NCI-H226 (cell line): ENCODE results near the gene CCDC167.
A peak's percentile ranks its signal among the peaks of the same experiment; 100 is the strongest.

Experiments
- DNase-seq: peaks from one replicate; pipeline ENCODE4 v3.0.0-alpha.2; 2015

Gene CCDC167

DNA sequence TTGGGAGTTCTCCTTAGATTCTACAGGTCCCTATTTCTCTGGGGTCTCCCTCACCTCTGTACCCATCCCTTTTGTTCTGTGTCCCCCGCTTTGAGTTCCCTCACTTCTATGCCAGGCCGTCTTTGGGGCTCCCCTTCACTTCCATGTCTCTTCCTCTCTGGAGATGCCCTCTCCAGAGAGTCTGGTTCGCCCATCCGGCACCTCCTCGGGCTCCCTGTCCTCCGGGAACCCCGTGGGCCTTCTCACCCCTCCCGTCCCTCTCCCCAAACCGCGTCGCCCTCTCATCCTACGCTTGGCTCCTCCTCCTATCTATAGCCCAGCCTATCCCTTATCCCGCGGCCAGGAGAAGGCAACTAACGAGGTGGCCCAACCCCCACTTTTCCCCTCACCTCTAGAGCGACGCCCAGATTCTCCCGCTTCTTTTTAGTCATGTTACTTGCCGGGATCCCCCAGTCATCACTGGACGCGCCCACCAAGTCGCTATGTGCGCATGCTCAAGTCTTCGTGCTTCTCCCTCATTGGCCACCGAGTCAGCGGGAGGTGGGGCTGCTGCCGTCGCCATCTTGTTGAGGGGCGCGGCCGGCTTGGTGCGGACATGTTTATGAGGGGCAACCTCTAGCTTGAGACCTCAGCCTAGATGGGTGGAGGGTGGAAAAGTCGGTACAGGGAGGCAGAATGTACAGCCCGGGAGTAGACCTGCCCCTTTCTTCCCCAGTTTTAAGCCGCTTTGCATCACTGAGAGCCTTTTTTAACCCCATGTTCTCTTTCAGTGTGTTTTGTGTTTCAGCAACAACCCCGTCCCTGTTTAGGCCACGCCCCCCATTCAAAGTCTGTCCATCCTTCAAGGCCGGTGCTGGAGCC lies at the start of gene CCDC167:
Gene CCDC167, minus strand, starts transcription at position 461 of the 861 bp plus-strand sequence. Its CDS starts 30 bp downstream, at position 431.
- peak; percentile 93 for DNase-seq

DNA sequence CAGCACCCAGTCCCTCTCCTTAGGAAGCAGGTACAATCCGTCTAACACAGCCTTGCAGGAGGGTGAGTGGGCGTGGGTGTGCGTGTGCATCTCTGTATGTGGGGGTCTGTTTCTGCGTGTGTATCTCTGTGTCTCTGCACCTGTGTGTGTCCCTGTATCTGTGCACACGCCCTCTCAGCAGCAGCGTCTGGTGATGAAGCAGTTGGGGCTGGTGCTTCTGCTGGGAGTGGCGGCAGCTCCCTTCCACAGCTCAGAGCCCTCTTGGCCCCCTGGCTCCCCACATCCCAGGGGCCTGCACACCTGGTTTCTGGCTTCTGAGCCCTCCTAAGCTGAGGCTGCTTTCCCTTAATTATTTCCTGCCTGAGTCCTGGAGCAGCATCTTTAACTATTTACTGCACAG lies 49.5 kb upstream of the CCDC167 start:
- DNase-seq: no peak

DNA sequence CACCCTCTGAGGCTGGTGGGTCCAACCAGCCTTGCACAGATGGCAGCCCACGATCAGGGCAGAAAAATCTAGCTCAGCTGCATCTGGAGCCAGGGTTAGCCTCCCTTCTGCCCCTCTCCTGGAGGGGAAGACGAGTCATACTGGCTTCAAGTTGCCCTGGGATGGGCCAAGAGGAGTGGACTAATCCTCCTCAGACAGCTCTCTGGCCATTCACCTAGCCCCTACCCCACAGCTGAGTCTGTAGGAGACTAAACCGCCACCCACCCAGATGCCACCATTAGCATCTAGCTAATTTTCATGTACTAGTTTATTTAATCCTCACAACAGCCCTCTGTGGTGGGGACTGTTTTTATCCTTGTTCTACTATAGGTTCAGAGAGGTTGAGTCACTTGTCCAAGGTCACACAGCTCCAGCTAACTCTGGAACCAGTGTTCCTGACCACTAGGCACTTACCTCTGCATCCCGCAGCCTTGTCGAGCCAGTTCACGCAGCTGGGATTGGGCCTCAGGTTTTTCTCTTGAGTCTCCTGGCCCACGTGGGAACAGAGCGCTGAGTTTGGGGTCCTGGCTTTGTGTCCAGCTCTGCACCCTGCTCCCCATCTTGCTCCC lies 48.5 kb upstream of the CCDC167 start:
- peak; percentile 55 for DNase-seq

DNA sequence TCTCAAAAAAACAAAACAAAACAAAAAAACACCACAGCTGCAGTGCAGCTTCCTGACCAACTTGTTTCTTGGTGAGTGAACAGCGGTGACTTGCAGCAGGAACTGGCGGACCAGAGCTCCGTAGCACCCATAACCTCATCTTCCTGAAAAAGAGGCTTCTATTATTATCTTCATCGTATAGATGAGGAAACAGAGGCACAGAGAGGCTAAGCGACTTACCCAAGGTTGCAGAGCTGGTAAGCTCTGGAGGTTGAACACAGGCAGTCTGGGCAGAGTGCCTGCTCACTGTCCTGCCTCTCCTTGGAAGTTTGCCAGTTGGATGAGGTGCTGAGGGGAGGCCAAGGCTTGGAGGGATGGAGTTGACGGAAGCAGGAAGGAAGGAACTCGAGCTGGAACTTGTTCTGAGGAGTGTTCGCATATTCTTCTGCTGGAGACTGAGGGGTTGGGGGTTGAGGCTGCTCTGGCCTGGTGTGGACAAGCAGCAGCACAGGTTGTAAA lies 47.9 kb upstream of the CCDC167 start:
- peak; percentile 81 for DNase-seq

DNA sequence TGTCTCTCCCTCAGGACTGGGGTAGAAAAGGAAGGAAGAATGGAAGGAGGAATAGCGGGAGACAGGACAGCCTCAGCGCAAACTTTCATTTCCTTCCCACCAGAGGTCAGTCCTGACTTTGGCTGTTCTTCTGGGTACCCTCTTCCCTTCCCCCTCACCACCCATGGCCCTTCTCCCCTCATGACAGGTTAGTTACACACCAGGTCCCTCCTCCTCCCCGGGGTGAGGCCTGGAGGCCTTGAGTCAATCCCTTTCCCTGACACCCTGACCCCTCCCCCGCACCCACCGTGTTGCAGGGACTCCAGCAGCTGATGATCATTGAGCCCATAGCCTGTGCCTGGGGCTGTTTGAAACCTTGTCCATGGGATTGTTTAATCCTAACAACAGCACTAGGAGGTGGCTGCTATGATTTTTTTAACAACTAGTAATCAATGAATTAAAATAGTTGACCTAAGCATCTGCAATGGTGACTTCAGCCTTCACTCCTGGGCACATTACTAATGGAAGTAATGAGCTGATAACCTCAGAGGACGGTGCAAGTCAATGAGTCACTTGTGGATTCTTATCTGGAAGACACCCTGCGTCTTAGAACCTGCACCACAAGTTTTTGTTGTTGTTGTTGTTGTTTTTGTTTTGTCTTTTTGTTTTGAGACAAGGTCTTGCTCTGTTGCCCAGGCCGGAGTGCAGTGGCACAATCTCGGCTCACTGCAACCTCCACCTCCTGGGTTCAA lies 46.6 kb upstream of the CCDC167 start:
- DNase-seq: no peak

DNA sequence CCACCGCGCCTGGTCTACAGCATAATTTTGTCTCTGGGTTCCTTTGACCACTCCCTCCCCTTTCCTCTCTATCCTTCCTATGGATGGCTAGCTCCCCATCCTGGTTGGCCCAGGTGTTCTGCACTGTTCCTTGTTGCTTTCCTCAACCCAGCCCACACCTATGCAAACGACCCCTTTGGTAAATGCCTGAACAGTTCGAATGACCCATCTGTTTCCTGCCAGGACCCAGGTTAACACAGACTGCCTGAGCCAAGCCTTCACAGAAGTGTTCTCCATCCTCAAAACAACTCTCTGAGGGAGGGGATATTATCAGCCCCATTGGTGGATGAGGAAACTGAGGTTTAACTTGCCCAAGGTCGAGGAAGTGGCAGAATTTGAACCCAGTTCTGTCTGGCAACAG lies 44.8 kb upstream of the CCDC167 start:
- DNase-seq: no peak

DNA sequence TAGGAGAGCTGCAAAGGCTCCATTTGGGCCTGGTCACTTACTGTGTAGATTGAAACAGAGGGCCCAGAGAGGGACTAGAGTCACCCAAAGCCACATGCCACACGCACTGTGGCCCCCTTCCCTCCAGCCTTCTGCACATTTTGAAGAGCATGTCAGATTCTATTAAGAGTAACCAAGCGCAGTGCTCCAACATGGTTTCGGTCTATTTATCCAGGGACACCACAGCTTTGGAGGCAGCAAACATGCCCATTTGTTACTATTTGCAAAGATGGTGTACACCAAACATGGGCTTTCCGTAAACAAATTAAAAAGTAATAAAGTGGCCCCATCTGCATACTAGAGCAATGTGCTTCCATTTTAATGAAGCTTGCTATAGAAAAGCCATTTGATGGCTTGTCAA lies 43.7 kb upstream of the CCDC167 start:
- no peak for DNase-seq

DNA sequence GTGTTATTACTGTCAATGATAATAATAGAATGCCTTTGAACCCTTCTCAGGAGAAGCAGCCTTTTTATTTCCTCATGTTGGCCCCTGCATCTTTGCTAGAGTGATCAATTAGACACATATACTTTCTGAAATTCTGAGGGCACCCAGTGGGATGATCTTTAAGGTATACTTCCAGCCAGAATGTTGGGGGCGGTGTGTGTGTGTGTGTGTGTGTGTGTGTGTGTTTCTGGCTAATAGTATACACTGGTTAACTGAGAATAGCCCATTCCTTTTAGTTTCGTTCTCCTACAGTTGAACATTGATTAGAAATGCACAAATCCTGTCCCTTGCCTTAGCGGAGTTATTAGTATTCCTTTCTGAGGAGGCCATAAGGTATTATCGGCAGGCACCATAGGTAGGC lies 41.7 kb upstream of the CCDC167 start:
- DNase-seq: no peak

DNA sequence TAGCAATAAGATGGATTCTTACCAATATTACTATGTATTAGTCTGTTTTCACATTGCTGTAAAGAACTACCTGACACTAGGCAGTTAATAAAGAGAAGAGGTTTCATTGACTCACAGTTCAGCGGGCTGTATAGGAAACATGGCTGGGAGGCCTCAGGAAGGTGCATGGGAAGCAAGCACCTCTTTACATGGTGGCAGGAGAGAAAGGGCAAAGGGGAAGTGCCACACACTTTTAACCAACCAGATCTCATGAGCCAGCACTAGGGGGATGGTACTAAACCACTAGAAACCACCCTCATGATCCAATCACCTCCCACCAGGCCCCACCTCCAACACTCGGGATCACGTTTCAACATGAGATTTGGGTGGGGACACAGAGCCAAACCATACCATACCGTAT lies 40.7 kb upstream of the CCDC167 start:
- no peak for DNase-seq

DNA sequence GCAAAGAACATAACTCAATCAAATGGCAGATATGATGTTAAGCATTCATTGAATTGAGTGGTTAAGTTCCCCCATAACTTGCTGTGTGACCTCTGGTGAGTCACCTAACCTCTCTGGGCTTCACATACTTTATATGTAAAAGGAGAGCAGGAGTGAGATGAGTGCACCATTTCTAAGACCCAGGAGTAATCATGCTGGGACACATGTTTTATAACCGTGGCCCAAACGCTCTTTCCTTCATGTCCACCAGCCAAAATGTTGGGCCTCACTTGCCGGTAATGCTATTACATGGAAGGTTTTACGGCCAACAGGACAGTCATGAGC lies 40.3 kb upstream of the CCDC167 start:
- no peak for DNase-seq

DNA sequence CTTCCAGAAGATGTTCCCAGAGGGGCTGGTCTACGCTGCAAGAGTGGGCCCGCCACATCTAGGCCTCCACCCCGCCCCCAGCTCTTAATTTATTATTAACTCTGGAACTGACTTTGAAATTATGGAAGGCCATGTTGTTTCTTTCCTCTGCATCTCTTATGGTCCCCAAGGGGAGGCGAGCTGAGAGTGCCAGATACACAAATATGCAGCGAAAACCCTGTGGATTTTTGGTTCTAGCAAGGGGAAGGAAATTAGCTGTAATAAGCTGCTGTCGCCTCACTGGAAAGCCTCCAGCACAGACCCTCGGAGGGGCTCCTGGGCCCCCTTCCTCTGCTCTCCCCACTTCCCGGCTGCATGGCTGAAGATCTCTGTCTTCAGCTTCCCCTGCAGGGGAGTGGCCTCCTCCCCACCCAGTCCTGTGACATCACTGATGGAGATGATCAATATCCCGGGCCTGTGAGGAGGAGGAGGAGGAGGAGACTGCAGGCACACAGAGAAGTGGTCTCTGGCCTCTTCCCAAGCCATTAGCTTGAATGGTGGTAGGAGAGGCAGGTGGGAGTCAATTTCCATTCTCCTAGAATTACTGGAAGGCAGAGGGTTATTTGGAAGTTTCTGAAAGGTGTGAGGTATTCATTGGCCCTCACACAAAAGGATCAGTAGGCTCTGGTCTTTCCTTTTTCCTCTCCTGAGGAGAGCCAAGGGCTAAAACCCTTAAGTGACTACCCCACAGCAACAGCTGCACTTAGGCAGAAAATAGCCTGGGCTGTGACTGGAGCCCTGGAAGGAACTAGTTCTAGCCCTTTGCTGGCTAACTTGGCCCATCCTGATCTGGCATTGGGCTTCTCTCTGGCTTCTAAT lies 39.7 kb upstream of the CCDC167 start:
- DNase-seq: no peak

DNA sequence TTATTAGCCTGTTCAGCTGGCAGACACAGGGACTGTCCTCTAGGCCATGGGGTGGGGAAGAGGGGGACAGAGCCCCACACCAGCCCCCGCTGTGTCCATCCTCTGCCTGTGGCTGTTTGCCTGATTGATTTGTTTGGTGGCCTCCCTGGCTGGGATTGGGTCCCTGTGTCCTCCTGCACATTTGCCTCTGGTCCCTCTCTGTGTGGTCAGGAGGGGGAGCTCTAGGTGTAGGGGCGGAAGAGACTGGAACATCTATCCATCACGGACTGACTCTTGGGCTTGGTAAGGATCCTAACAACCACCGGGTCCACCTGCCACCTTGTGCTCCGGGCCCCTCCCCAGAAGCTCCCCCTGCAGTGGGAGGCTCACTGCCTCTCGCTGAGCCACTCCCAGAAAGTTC lies 38.4 kb upstream of the CCDC167 start:
- DNase-seq: no peak

DNA sequence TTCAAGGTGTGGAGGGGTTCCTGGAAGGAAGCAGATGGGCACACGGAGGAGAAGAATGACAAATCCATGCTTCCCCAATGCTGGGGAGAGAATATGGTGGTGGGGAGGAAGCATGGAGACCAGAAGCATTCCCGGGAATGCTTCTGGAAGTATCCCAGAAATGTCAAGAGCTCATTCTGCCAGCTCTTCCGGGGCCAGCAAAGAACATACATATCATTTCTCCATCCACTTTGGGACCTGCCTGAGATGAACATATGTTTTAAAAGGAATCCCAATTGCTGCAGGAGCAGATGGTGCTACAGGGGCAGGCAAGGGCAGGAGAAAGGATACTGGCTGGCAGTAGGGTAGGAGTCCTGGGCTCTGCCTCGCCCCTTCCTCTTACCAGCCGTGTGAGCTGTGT lies 37.9 kb upstream of the CCDC167 start:
- no peak for DNase-seq

DNA sequence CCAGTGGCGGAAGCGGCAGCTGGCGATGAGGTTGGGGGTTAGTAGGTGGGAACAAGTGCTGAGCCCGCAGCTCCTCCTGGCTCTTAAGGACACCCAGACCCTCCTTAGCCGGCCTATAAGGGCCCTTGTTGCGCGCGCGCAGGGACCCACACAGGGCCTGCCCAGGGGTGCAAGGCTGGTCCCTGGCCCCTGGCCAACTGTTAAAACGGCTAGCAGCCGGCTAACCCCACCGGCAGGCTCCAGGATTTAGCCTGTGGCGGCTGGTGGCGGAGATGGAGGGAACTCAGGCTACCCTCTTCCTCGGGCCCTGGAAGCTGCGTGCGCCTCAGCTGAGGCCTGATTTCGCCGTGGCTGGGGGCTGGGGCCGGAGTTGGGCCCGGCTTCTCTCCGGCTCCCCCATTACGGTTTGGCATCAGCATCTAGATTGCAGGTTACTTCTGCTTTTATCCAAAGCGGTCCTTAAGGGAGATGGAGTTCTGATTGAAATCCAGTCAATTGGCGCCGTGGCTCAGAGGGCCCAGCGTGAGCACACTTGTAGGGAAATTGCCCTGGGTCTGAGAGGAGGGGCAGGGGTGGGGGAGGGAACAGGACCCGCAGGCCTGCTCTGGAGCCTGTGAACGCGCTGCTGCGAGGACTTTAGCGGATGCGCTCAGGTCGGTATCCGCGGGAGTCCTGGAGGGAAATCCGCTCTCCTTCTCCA lies 36.9 kb upstream of the CCDC167 start:
- DNase-seq: no peak

DNA sequence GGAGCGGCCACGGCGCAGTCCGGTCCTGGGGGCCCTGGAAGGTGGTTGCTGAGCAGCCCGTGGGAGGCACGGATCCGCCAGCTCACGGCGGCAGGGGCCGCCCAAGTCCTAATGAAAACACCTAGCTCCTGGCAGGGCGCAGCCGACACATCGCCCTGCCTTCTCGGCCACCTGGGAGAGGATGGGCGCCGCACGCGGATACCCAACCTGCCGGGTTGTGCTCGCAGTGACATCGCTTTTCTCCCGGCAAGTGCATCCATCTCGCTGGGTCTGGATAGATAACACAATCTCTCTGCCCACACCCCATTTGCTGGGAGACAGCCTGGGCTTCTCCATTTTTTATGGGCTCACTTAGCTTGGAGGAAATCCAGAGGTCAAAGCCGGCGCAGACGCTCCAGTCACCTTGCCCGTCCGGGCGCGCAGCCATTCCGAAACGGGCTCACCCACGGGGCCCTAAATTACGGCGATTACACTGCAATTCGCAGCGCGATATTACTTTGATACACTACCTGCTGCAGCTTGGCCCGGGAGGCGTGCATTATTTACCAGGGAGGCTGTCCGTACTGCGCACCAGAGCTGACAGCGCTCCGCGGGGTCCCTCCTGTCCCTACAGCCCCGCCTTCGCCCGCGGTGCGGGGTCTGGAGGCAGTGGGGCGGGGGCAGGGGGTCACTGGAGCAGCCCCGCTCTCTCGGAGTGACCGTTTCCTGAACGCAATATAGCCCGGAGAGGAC lies 36.2 kb upstream of the CCDC167 start:
- peak; percentile 18 for DNase-seq

DNA sequence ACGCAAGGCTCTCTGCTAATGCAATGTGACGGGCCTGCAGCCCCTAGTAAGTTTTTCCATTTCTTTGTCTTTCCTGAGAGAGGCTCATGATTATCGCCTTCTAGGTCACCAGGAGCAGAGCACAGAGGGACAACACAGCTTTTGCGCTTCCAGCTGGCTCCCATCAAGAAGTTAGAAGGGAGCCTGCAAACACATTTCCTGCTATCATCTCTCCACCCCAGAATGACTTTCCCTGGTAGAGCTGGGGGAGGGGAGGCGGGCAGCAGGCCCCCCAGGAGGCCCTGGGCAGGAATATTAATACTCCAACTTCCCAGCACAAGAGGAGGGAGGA lies 35.7 kb upstream of the CCDC167 start:
- DNase-seq: no peak

DNA sequence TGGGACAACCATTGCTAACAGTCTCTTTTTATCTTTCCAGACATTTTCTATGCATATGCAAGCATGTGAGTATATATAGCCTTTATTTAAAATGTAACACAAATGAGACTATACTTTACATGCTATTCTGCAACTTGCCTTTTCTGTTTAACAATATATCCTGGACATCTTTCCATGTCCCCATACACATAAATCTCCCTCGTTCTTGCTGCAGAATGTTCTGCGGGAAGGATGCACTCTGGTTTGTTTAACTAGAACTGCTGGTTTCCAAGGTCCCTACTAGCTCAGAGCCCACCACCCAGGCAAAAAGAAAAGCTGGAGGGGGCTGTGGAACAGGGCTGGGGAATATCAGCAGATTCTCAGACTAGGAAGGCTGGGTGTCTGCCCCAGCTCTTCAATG lies 35.2 kb upstream of the CCDC167 start:
- no peak for DNase-seq

DNA sequence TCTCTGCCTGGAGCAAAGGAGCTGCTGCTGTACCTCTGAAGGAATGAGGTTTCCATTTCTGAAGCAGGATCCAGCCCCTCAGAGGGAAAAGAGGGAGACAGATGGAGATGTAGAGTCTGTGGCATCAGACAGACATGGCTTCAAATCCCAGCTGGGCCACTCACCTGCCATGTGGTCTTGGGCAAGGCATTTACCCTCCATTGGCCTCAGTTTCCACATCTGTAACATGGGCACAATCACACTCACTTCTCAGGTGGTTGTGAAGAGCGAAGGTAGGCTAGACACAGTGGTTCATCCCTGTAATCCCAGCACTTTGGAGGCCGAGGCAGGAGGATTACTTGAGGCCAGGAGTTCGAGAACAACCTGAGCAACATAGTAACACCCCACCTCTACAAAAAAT lies 32.4 kb upstream of the CCDC167 start:
- no peak for DNase-seq

DNA sequence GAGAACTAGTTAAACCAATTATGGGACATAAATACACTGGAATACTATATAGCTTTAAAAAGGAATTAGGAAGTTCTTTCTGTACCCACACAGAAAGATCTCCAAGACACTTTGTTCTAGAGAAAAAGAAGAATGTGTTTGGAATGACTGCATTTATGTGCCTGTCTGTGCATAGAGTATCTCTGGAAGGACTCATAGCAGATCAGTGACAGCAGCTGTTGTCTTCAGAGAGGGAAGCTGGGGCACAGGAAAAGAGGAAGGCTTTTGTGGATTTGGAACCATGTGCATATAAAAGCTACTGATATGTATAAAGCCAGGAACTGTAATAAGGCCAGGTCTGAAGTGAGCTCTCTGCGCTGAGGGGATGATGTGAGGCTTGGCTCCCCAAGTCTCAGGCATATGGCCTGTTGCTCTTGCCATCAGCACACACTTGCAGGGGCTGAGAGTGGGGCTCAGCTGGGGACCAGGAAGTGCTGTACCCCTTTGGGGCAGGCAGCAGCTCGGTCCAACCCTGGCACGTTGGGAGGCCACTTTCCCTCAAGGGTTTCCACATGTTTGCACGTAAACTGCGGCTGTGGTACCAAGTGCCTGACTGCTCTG lies 31.8 kb upstream of the CCDC167 start:
- DNase-seq: no peak

DNA sequence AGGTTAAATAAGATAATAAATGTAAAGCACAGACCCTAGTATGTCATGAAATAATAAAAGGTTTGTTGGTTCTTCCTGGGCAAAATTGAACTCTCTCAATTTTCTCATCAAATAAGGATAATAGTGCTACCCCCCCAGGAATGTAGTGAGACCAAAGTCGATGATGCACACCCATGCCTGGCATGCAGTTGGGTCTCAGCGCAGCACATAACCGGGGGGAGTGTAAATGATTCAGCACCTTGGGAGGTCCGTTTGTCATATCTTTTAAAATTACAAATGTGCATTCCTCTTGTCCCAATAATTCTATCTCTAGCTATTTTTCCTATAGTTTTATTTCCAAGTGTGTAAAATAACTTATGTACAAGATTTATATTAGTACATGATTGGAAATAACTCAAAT lies 31.3 kb upstream of the CCDC167 start:
- DNase-seq: peak; percentile 57

DNA sequence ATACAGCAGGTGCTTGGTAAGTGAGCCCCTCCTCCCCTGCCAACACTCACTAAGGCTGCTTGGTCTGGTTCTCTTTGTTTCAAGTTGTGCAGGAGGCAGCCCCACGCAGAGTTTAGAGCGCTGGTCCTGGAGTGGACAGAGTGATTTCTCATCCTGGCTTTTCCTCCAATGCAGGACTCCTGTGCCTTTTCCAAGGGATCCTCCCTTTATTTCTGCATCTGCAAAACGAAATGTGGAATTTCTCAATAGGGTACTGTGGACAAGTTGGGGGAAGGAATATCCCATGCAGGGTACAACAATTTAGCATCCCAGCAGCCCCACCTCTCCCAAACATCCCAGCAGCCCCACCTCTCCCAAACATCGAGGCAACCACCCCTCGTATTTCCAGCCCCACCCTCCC lies 30.6 kb upstream of the CCDC167 start:
- DNase-seq: peak; percentile 20
